Stomach (tissue), 4 donors: ENCODE data around the gene PARD3.

Experiments used
- CTCF ChIP-seq, 7 experiments: fragments of 450-650 bp in 4 of 7; fragments of 200-600 bp in 3 of 7; sonication (generic) in 3 of 7; IDR thresholded peaks; one replicate each; pipeline ENCODE4 v1.5.1; 2016 to 2019; ENCODE audit warnings: antibody characterized with exemption in 7 of 7, control low read depth in 2 of 7, mild to moderate bottlenecking in 1 of 7
- POLR2A ChIP-seq, 4 donors: fragments of 450-650 bp; IDR thresholded peaks; one replicate each; pipeline ENCODE4 v1.6.1; 2016; ENCODE audit warnings: antibody characterized with exemption in 4 of 4, control low read depth in 2 of 4, mild to moderate bottlenecking in 1 of 4, moderate library complexity in 1 of 4
- POLR2AphosphoS5 ChIP-seq, 3 donors: sonication (generic); formaldehyde crosslinking; IDR thresholded peaks; one replicate each; pipeline ENCODE4 v1.6.1; 2016; ENCODE audit warnings: antibody characterized with exemption in 3 of 3

GRCh38 chr10:34143466-34143865 is 671.6 kb downstream of the PARD3 start:
- no peak for TF ChIP-seq POLR2AphosphoS5 (IDR thresholded peaks at IDR 0.05)
- TF ChIP-seq CTCF (IDR thresholded peaks at IDR 0.05): no peak
- no peak for TF ChIP-seq POLR2A (IDR thresholded peaks at IDR 0.05)
